GM23338 (cell line): ENCODE data around the gene NPHP4. TPM values are rescaled to one million over a fixed set of nuclear protein-coding genes. Genes with fewer than 3 reads are reported as not detected.

Experiments
- ATAC-seq: fragments of 200-7000 bp; cut with Tn5 transposase; 3 replicates; pipeline ENCODE4 v1.9.1; 2020
- DNase-seq: peaks from one replicate; pipeline ENCODE4 v3.0.0-alpha.2; 2015; ENCODE audit warnings: low spot score
- H2AFZ ChIP-seq: fragments of 200-600 bp; sonication (generic); 2 replicates; pipeline ENCODE4 v1.8.0; 2016; ENCODE audit warnings: antibody characterized with exemption, mild to moderate bottlenecking, moderate library complexity
- H3F3A ChIP-seq: fragments of 200-600 bp; sonication (generic); replicated peaks from 2 replicates; pipeline ENCODE4 v1.8.0; 2017; ENCODE audit warnings: antibody characterized with exemption, mixed run types, low read depth
- H3K27ac ChIP-seq: fragments of 200-600 bp; sonication (generic); 2 replicates; pipeline ENCODE4 v1.6.1; 2016; ENCODE audit warnings: low read depth
- H3K27me3 ChIP-seq: fragments of 200-600 bp; sonication (generic); 2 replicates; pipeline ENCODE4 v1.8.0; 2016; ENCODE audit warnings: mild to moderate bottlenecking, mixed run types, moderate library complexity; ENCODE audit not compliant: insufficient read depth
- H3K36me3 ChIP-seq: fragments of 200-600 bp; sonication (generic); 2 replicates; pipeline ENCODE4 v1.8.0; 2016; ENCODE audit warnings: mild to moderate bottlenecking; ENCODE audit not compliant: insufficient read depth
- H3K4me1 ChIP-seq: fragments of 200-600 bp; sonication (generic); 2 replicates; pipeline ENCODE4 v1.8.0; 2016; ENCODE audit warnings: mild to moderate bottlenecking, moderate library complexity; ENCODE audit not compliant: insufficient read depth
- H3K4me2 ChIP-seq: fragments of 200-600 bp; sonication (generic); 2 replicates; pipeline ENCODE4 v1.7.1; 2017; ENCODE audit warnings: mixed run types
- H3K4me3 ChIP-seq: fragments of 200-600 bp; sonication (generic); 2 replicates; pipeline ENCODE4 v1.6.1; 2016; ENCODE audit warnings: mixed run types
- H3K79me2 ChIP-seq: fragments of 200-600 bp; sonication (generic); replicated peaks from 2 replicates; pipeline ENCODE4 v1.8.0; 2017; ENCODE audit warnings: mild to moderate bottlenecking; ENCODE audit not compliant: insufficient read depth
- H3K9me2 ChIP-seq: fragments of 200-600 bp; sonication (generic); 2 replicates; pipeline ENCODE4 v1.8.0; 2017; ENCODE audit not compliant: insufficient read depth
- H4K20me1 ChIP-seq: fragments of 200-600 bp; sonication (generic); replicated peaks from 2 replicates; pipeline ENCODE4 v1.8.0; 2017; ENCODE audit warnings: mild to moderate bottlenecking; ENCODE audit not compliant: insufficient read depth
- H3K27ac Mint-ChIP-seq: 2 replicates; pipeline ENCODE4 v1.8.0; 2020; ENCODE audit warnings: inconsistent platforms, mild to moderate bottlenecking, moderate library complexity, mixed read lengths
- H3K27me3 Mint-ChIP-seq: 3 replicates; pipeline ENCODE4 v1.8.0; 2022; ENCODE audit warnings: low read depth, mild to moderate bottlenecking, moderate library complexity, mixed read lengths, inconsistent platforms; ENCODE audit not compliant: insufficient read depth, poor library complexity
- H3K36me3 Mint-ChIP-seq: 3 replicates; pipeline ENCODE4 v1.8.0; 2021; ENCODE audit warnings: low read depth, mild to moderate bottlenecking, inconsistent platforms, moderate library complexity, mixed read lengths
- H3K4me1 Mint-ChIP-seq: 3 replicates; pipeline ENCODE4 v1.8.0; 2020; ENCODE audit warnings: mild to moderate bottlenecking, inconsistent platforms, mixed read lengths
- H3K4me3 Mint-ChIP-seq: 3 replicates; pipeline ENCODE4 v1.8.0; 2021; ENCODE audit warnings: moderate library complexity, mild to moderate bottlenecking, inconsistent platforms, mixed read lengths
- H3K9me3 Mint-ChIP-seq: 3 replicates; pipeline ENCODE4 v1.8.0; 2020; ENCODE audit warnings: moderate library complexity, mild to moderate bottlenecking, inconsistent platforms, mixed read lengths
- CREB1 ChIP-seq: fragments of 250-450 bp; sonication (Bioruptor Pico); IDR thresholded peaks from 2 replicates; pipeline ENCODE4 v1.5.0; 2020; ENCODE audit warnings: low read depth, mild to moderate bottlenecking, moderate library complexity
- EZH2 ChIP-seq: fragments of 200-600 bp; sonication (generic); IDR thresholded peaks from one replicate; pipeline ENCODE4 v1.8.0; 2017; ENCODE audit warnings: antibody characterized with exemption, mild to moderate bottlenecking, low read depth; ENCODE audit not compliant: unreplicated experiment
- POLR2AphosphoS5 ChIP-seq: IDR thresholded peaks from 2 replicates; pipeline ENCODE4 v1.6.1; 2016; ENCODE audit warnings: antibody characterized with exemption, low read depth
- ZNF331 ChIP-seq: fragments of 250-450 bp; sonication (Bioruptor Pico); IDR thresholded peaks from 2 replicates; pipeline ENCODE4 v1.5.0; 2020; ENCODE audit warnings: low read depth, mild to moderate bottlenecking, moderate library complexity
- polyA plus RNA-seq: library from polyadenylated mRNA; unstranded; fragments of >200 nt; fragmentation: Nextera tagmentation; extraction: Ambion mirVana; gene quantifications from 2 replicates; pipeline ENCODE4 v1.2.1, GENCODE V29; 2016
- total RNA-seq: library from RNA; depleted of rRNA; stranded (reverse); fragments of >200 nt; shearing (Covaris generic); gene quantifications from 2 replicates; pipeline ENCODE4 v1.2.3, GENCODE V29; 2014
- TF ChIP-seq, protein P1 (sequence below): IDR thresholded peaks from 2 replicates; pipeline ENCODE4 v1.6.1; 2016; ENCODE audit warnings: antibody characterized with exemption
- TF ChIP-seq, protein P2 (sequence below): IDR thresholded peaks from one replicate; pipeline ENCODE4 v1.6.1; 2018; ENCODE audit warnings: antibody characterized with exemption; ENCODE audit not compliant: unreplicated experiment

NPHP4 gene
- total and polyA plus RNA-seq, 2 experiments from 2014 or later = 2.5 to 12.4 TPM

DNA sequence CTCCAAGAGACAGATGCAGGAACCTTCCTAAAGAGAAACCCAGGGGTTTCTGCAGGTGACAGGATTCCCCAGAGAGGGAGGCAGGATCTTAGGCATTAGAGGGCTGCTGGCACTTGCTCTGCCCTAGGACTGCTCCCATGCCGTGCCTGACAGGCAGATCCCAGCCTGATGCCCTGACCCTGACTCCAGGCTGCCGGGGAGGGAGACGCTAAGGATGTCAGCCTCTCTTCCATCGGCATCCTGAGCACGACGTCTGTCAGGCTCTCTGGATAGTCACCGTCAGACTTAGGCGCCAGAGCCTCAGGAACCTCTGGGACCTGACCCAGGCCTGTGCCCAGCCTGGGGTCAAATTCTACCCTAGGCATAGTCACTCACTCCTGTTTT is 157.1 kb downstream of the NPHP4 start:
- no peak overlapping the region for H3K4me3 Mint-ChIP-seq
- H3K36me3 Mint-ChIP-seq = no peaks in the 10 kb centered on the region
- H3K4me1 Mint-ChIP-seq = peaks cover 29% of the 10 kb centered on the region
- Histone ChIP-seq H3K36me3 (no peaks in the 10 kb centered on the region), H3K27ac (no peak overlapping the region), H3K4me1 (peaks cover 5% of the 10 kb centered on the region), H3K4me2 (no peak overlapping the region), H2AFZ (no peak overlapping the region), H3K79me2 (no peaks in the 10 kb centered on the region), H4K20me1 (no peaks in the 10 kb centered on the region), H3F3A (no peaks in the 10 kb centered on the region), H3K4me3 (no peak overlapping the region), H3K9me2 (no peaks in the 10 kb centered on the region), H3K27me3 (no peaks in the 10 kb centered on the region)
- H3K27ac Mint-ChIP-seq = no peak overlapping the region
- peaks cover 2% of the 10 kb centered on the region; the same call in 1 of the 3 replicates for H3K9me3 Mint-ChIP-seq
- no peak for ATAC-seq
- peaks cover 26% of the 10 kb centered on the region for H3K27me3 Mint-ChIP-seq
- DNase-seq = no peak
- TF ChIP-seq, protein P1, sequence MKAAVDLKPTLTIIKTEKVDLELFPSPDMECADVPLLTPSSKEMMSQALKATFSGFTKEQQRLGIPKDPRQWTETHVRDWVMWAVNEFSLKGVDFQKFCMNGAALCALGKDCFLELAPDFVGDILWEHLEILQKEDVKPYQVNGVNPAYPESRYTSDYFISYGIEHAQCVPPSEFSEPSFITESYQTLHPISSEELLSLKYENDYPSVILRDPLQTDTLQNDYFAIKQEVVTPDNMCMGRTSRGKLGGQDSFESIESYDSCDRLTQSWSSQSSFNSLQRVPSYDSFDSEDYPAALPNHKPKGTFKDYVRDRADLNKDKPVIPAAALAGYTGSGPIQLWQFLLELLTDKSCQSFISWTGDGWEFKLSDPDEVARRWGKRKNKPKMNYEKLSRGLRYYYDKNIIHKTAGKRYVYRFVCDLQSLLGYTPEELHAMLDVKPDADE = no peak
- TF ChIP-seq CREB1 (CRISPR knock-in tag) (no peak), POLR2AphosphoS5 (no peak), EZH2 (no peak)
- TF ChIP-seq, protein P2, sequence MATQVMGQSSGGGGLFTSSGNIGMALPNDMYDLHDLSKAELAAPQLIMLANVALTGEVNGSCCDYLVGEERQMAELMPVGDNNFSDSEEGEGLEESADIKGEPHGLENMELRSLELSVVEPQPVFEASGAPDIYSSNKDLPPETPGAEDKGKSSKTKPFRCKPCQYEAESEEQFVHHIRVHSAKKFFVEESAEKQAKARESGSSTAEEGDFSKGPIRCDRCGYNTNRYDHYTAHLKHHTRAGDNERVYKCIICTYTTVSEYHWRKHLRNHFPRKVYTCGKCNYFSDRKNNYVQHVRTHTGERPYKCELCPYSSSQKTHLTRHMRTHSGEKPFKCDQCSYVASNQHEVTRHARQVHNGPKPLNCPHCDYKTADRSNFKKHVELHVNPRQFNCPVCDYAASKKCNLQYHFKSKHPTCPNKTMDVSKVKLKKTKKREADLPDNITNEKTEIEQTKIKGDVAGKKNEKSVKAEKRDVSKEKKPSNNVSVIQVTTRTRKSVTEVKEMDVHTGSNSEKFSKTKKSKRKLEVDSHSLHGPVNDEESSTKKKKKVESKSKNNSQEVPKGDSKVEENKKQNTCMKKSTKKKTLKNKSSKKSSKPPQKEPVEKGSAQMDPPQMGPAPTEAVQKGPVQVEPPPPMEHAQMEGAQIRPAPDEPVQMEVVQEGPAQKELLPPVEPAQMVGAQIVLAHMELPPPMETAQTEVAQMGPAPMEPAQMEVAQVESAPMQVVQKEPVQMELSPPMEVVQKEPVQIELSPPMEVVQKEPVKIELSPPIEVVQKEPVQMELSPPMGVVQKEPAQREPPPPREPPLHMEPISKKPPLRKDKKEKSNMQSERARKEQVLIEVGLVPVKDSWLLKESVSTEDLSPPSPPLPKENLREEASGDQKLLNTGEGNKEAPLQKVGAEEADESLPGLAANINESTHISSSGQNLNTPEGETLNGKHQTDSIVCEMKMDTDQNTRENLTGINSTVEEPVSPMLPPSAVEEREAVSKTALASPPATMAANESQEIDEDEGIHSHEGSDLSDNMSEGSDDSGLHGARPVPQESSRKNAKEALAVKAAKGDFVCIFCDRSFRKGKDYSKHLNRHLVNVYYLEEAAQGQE = no peak

GRCh38 chr1:5834477-5835178 is 157.6 kb downstream of the NPHP4 start:
- Mint-ChIP-seq H3K4me1 (peaks cover 29% of the 10 kb centered on the region), H3K9me3 (peaks cover 3% of the 10 kb centered on the region; the same call in 2 of the 3 replicates), H3K27ac (no peak overlapping the region), H3K4me3 (no peak overlapping the region), H3K36me3 (peaks cover under 1% of the 10 kb centered on the region), H3K27me3 (peaks cover 26% of the 10 kb centered on the region)
- H3K27me3 ChIP-seq = no peaks in the 10 kb centered on the region
- H3K36me3 ChIP-seq = no peaks in the 10 kb centered on the region
- no peak overlapping the region for H3K4me2 ChIP-seq
- no peak overlapping the region for H2AFZ ChIP-seq
- H3K4me3 ChIP-seq = no peak overlapping the region
- H3K27ac ChIP-seq = no peak overlapping the region
- H3K4me1 ChIP-seq = peaks cover 5% of the 10 kb centered on the region
- DNase-seq (no peak), ATAC-seq (no peak)
- H3K9me2 ChIP-seq = no peaks in the 10 kb centered on the region
- no peaks in the 10 kb centered on the region for H4K20me1 ChIP-seq
- H3F3A ChIP-seq = no peaks in the 10 kb centered on the region
- no peaks in the 10 kb centered on the region for H3K79me2 ChIP-seq
- TF ChIP-seq POLR2AphosphoS5 = no peak
- TF ChIP-seq, protein P2 = no peak
- TF ChIP-seq ZNF331 (CRISPR knock-in tag) = no peak
- TF ChIP-seq, protein P1 = no peak
